CD14-positive monocyte (primary cell): ENCODE data around the gene GPC6. TPM values are rescaled to one million over a fixed set of nuclear protein-coding genes. Genes with fewer than 3 reads are reported as not detected.

Source experiments
- DNase-seq, 3 donors: peaks; one replicate each; pipeline ENCODE4 v3.0.0-alpha.2; 2011 to 2022
- H2AFZ ChIP-seq: 2 replicates; pipeline ENCODE4 v1.6.0; 2012; ENCODE audit warnings: mild to moderate bottlenecking, low read depth, low read length, inconsistent platforms; ENCODE audit not compliant: insufficient read depth, poor library complexity, severe bottlenecking
- H3K27ac ChIP-seq, 2 donors: 1 replicate in 1 of 2; 2 replicates in 1 of 2; pipeline ENCODE4 v1.5.1; 2012 to 2013; ENCODE audit warnings: low read length in 2 of 2, control low read depth in 1 of 2, inconsistent platforms in 1 of 2, low read depth in 1 of 2, mild to moderate bottlenecking in 1 of 2
- H3K27me3 ChIP-seq, 2 donors: one replicate each; pipeline versions ENCODE4 v1.6.0 to v1.6.1; 2011 to 2013; ENCODE audit warnings: low read length in 2 of 2; ENCODE audit not compliant: control insufficient read depth in 2 of 2, insufficient read depth in 2 of 2
- H3K36me3 ChIP-seq, 2 donors: replicated peaks in 1 of 2; 1 replicate in 1 of 2; 2 replicates in 1 of 2; pipeline versions ENCODE4 v1.5.1 to v1.6.1; 2012 to 2013; ENCODE audit warnings: low read length in 2 of 2, control low read depth in 1 of 2, inconsistent platforms in 1 of 2, mild to moderate bottlenecking in 1 of 2; ENCODE audit not compliant: insufficient read depth in 2 of 2, control insufficient read depth in 1 of 2
- H3K4me1 ChIP-seq, 2 donors: 1 replicate in 1 of 2; 2 replicates in 1 of 2; pipeline versions ENCODE4 v1.5.1 to v1.6.1; 2012 to 2013; ENCODE audit warnings: low read length in 2 of 2, control low read depth in 1 of 2, inconsistent platforms in 1 of 2, mild to moderate bottlenecking in 1 of 2, moderate library complexity in 1 of 2; ENCODE audit not compliant: insufficient read depth in 2 of 2, control insufficient read depth in 1 of 2
- H3K4me2 ChIP-seq: replicated peaks from 2 replicates; pipeline ENCODE3; 2012; ENCODE audit warnings: low read length, moderate library complexity, mild to moderate bottlenecking; ENCODE audit not compliant: poor library complexity, severe bottlenecking; ENCODE audit errors: extremely low read depth
- H3K4me3 ChIP-seq, 3 experiments: fragments of 200-600 bp in 1 of 3; sonication (generic) in 1 of 3; replicated peaks in 1 of 3; 1 replicate in 2 of 3; 2 replicates in 1 of 3; pipeline ENCODE4 v1.5.1; 2011 to 2013; ENCODE audit warnings: low read length in 3 of 3, mild to moderate bottlenecking in 3 of 3, control low read depth in 2 of 3, low read depth in 2 of 3, inconsistent platforms in 1 of 3, moderate library complexity in 1 of 3
- H3K79me2 ChIP-seq: 2 replicates; pipeline ENCODE4 v1.6.0; 2012; ENCODE audit warnings: mild to moderate bottlenecking, control low read depth, inconsistent platforms, low read length, moderate library complexity; ENCODE audit not compliant: insufficient read depth
- H3K9ac ChIP-seq: 2 replicates; pipeline ENCODE4 v1.6.0; 2017; ENCODE audit warnings: low read length, mild to moderate bottlenecking; ENCODE audit not compliant: insufficient read depth, poor library complexity, severe bottlenecking
- H3K9me3 ChIP-seq, 2 donors: replicated peaks in 1 of 2; 1 replicate in 1 of 2; 2 replicates in 1 of 2; pipeline versions ENCODE4 v1.5.1 to v1.6.1; 2012 to 2013; ENCODE audit warnings: low read length in 2 of 2, control low read depth in 1 of 2; ENCODE audit not compliant: control insufficient read depth in 1 of 2, insufficient read depth in 1 of 2
- H4K20me1 ChIP-seq: 2 replicates; pipeline ENCODE4 v1.6.0; 2012; ENCODE audit warnings: mild to moderate bottlenecking, low read length, control low read depth, moderate library complexity; ENCODE audit not compliant: insufficient read depth
- H3K27ac Mint-ChIP-seq, 7 donors: one replicate each; pipeline ENCODE4 v1.8.0; 2020; ENCODE audit warnings: mild to moderate bottlenecking in 7 of 7, mixed read lengths in 7 of 7, moderate library complexity in 6 of 7, inconsistent platforms in 2 of 7
- H3K27me3 Mint-ChIP-seq, 3 donors: one replicate each; pipeline ENCODE4 v1.8.0; 2021 to 2022; ENCODE audit warnings: low read depth in 3 of 3, mild to moderate bottlenecking in 3 of 3, mixed read lengths in 3 of 3, moderate library complexity in 3 of 3, inconsistent platforms in 1 of 3
- H3K36me3 Mint-ChIP-seq, 2 donors: one replicate each; pipeline ENCODE4 v1.8.0; 2020; ENCODE audit warnings: mixed read lengths in 2 of 2, inconsistent platforms in 1 of 2, mild to moderate bottlenecking in 1 of 2
- H3K4me1 Mint-ChIP-seq: one replicate; pipeline ENCODE4 v1.8.0; 2020; ENCODE audit warnings: mild to moderate bottlenecking, mixed read lengths
- H3K4me3 Mint-ChIP-seq, 2 donors: one replicate each; pipeline ENCODE4 v1.8.0; 2020; ENCODE audit warnings: mild to moderate bottlenecking in 2 of 2, mixed read lengths in 2 of 2, moderate library complexity in 1 of 2
- H3K9me3 Mint-ChIP-seq, 7 donors: one replicate each; pipeline ENCODE4 v1.8.0; 2020 to 2022; ENCODE audit warnings: mixed read lengths in 7 of 7, mild to moderate bottlenecking in 6 of 7, moderate library complexity in 6 of 7, inconsistent platforms in 2 of 7
- CTCF ChIP-seq: fragments of 200-600 bp; IDR thresholded peaks from one replicate; pipeline ENCODE4 v1.8.0; 2022; ENCODE audit warnings: antibody characterized with exemption, mild to moderate bottlenecking
- WGBS: methylation state at CpG from one replicate; pipeline ENCODE4 v1.1.5; 2013; ENCODE audit warnings: missing lambda C conversion rate; ENCODE audit not compliant: insufficient coverage; 5-methylcytosine and 5-hydroxymethylcytosine counted together
- intact Hi-C, 2 donors: fragments of 100-400 bp; cut with micrococcal nuclease; formaldehyde crosslinking; loops; one replicate each; pipeline versions ENCODE4 v1.15.0 to v1.15.1; 2023
- polyA plus RNA-seq, 3 donors: library from polyadenylated mRNA; depleted of rRNA in 1 of 3; unstranded in 2 of 3; stranded (reverse) in 1 of 3; fragments of 300-500 nt in 2 of 3; fragments of >200 nt in 1 of 3; fragmentation: Illumina TruSeq in 2 of 3; gene quantifications; 1 replicate in 2 of 3; 2 replicates in 1 of 3; pipeline ENCODE4 v1.2.3, GENCODE V29; 2012 to 2021

Gene GPC6
- polyA plus RNA-seq, 3 donors = not detected

- 20% methylated on average over 1 of the region's 4 CpGs for WGBS
- Histone ChIP-seq H4K20me1 (no peaks in the 10 kb centered on the region), H3K4me3 (no peak overlapping the region), H3K27me3 (no peaks in the 10 kb centered on the region), H3K9ac (no peak overlapping the region), H2AFZ (no peak overlapping the region), H3K27ac (no peak overlapping the region), H3K79me2 (no peaks in the 10 kb centered on the region), H3K4me2 (no peak overlapping the region), H3K4me1 (no peaks in the 10 kb centered on the region), H3K36me3 (no peaks in the 10 kb centered on the region), H3K9me3 (peaks cover 0 to 6% of the 10 kb centered on the region in 2 donors)
- Mint-ChIP-seq H3K27ac (no peak overlapping the region), H3K36me3 (no peaks in the 10 kb centered on the region), H3K27me3 (no peaks in the 10 kb centered on the region), H3K9me3 (peaks cover 0 to 6% (median 0%) of the 10 kb centered on the region in 7 donors), H3K4me3 (no peak overlapping the region), H3K4me1 (peaks cover 5% of the 10 kb centered on the region)
- intact Hi-C loops = no loop called here
- no peak for TF ChIP-seq CTCF
- no peak for DNase-seq
Observed at GRCh38 chr13:94198681-94199080, 972.1 kb downstream of the GPC6 start.

GRCh38 chr13:94199135-94199534, 972.5 kb downstream of the GPC6 start:
- Histone ChIP-seq H3K36me3 (no peaks in the 10 kb centered on the region), H3K27me3 (no peaks in the 10 kb centered on the region), H3K4me3 (no peak overlapping the region), H3K79me2 (no peaks in the 10 kb centered on the region), H3K27ac (no peak overlapping the region), H4K20me1 (no peaks in the 10 kb centered on the region), H3K4me1 (no peaks in the 10 kb centered on the region), H3K4me2 (no peak overlapping the region), H2AFZ (no peak overlapping the region), H3K9ac (no peak overlapping the region), H3K9me3 (peaks cover 0 to 6% of the 10 kb centered on the region in 2 donors)
- WGBS = no CpG with 5 or more reads among the region's 3 CpGs
- DNase-seq = no peak
- H3K4me3 Mint-ChIP-seq = no peak overlapping the region
- peaks cover 0 to 6% (median 0%) of the 10 kb centered on the region in 7 donors for H3K9me3 Mint-ChIP-seq
- H3K27me3 Mint-ChIP-seq = no peaks in the 10 kb centered on the region
- intact Hi-C loops = no loop called here
- H3K36me3 Mint-ChIP-seq = no peaks in the 10 kb centered on the region
- H3K4me1 Mint-ChIP-seq = peaks cover 5% of the 10 kb centered on the region
- no peak for TF ChIP-seq CTCF
- H3K27ac Mint-ChIP-seq = no peak overlapping the region
